GM23248 (cell line): Measurements from ENCODE around the gene MRFAP1.

Source experiments
- EZH2 ChIP-seq: fragments of 200-600 bp; sonication (generic); IDR thresholded peaks from 2 replicates; pipeline ENCODE4 v1.6.1; 2018; ENCODE audit warnings: antibody characterized with exemption, mild to moderate bottlenecking; ENCODE audit not compliant: insufficient read depth, poor library complexity, severe bottlenecking
- EZH2phosphoT487 ChIP-seq: fragments of 200-600 bp; sonication (generic); IDR thresholded peaks from 2 replicates; pipeline ENCODE4 v1.6.1; 2018; ENCODE audit warnings: antibody characterized with exemption, moderate library complexity, mild to moderate bottlenecking, low read depth; ENCODE audit not compliant: insufficient read depth

DNA sequence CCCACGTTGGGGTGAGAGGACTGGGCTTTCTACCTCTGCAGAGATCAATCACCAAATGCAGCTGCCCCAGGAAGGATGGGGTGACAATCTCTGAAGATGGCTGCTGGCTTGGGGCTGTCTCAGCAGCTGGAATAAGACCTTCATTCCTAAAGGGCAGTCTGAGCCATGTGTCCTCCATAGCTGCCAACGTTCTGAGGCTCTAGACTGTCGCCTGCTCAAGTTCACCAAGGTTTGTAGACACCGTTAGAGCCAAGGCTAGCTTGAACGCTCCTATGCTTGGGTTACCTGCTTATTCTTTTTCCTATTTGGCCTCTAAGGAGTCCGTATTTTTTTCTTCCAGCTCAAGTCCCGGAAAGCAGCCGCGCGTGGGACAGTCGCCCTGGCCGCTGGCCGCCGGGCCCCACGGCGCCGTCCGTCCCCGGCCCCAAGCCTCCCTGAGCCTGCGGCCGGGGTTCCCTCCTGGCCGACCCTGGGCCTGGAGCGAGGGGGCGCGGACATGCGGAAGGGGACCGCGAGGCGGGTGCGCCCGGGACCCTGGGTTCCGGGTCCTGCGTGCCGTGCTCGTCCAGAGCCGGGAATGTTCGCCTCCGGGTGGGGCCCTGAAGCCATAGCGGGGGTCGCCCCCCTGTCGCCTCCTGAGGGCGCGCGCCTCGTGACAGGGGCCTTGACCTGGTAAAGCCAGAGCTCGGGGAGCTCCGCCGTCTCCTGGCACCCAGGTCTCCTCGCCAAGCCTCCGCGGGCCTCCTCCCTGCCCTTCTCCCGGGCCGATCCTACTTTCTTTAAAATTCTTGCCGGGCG, 23.3 kb downstream of the MRFAP1 start:
- no peak for TF ChIP-seq EZH2
- no peak for TF ChIP-seq EZH2phosphoT487
